ENCODE measurements around the gene POLE4. TPM values are rescaled to one million over a fixed set of nuclear protein-coding genes. Genes with fewer than 3 reads are reported as not detected.

POLE4 gene
- polyA plus RNA-seq, 1 of the 3 experiments (the other 2 are of a cell fraction) = 42.1 TPM

DNA sequence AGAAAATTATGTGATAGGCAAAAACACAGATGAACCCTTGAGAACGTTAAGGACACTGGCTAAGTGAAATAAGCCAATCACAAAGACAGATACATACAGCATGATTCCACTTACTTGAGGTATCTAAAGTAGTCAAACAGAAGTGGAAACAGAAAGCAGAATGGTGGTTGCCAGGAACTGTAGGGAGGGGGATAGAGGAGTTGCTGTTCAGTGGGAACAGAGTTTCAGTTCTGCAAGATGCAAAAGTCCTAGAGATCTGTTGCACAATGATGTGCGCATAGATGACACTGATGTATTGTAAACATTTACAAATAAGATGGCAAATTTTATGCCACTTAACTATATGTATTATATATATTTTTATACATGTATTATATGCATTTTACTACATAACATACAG, 59.7 kb downstream of the POLE4 start (continued):
- TF ChIP-seq FOXM1 (IDR thresholded peaks at IDR 0.05; ENCODE audit: low read depth) (no peak), RXRA (IDR thresholded peaks at IDR 0.05; ENCODE audit: borderline replicate concordance, low read depth) (no peak), JUND (IDR thresholded peaks at IDR 0.05) (no peak), NRF1 (IDR thresholded peaks at IDR 0.05; ENCODE audit: low read depth, low read length) (no peak)

Other genes with a start within 250 kb of the POLE4 start
- 13.5 and 15.1 TPM in 2 replicates for gene HK2, start 124.5 kb upstream of the POLE4 start, polyA plus RNA-seq (2012; rRNA removed)
- gene TACR1, start 240.9 kb downstream of the POLE4 start, polyA plus RNA-seq (2012; rRNA removed) = under 0.01 TPM in 1 of 2 replicates, not detected in the other